GM12878 (cell line): Measurements from ENCODE around the gene GARIN3. TPM values are rescaled to one million over a fixed set of nuclear protein-coding genes. Genes with fewer than 3 reads are reported as not detected.

Source experiments
- ATAC-seq: fragments of 200-7000 bp; cut with Tn5 transposase; 3 replicates; pipeline ENCODE4 v1.9.1; 2020; ENCODE audit warnings: mild to moderate bottlenecking, moderate library complexity
- BruUV-seq: library from RNA; stranded (reverse); fragments of 400-500 nt; replicated peaks from 2 replicates; lab custom pipeline; 2021; lab: Mats Ljungman, UMichigan
- CTCF ChIA-PET: fragments of 300-600 bp; sonication (Branson Sonifier 250); formaldehyde crosslinking; extraction: SDS; loops from one replicate; lab custom pipeline; 2021; ENCODE audit warnings: inconsistent platforms; lab: Yijun Ruan, JAX
- POLR2A ChIA-PET: fragments of 350-600 bp; formaldehyde crosslinking; extraction: SDS; loops from one replicate; lab custom pipeline; 2021; ENCODE audit warnings: inconsistent platforms; lab: Charles Lee
- RAD21 ChIA-PET: fragments of 300-600 bp; sonication (Branson Sonifier 250); formaldehyde crosslinking; loops from one replicate; lab custom pipeline; 2023; ENCODE audit warnings: antibody characterized with exemption; ENCODE audit not compliant: unreplicated experiment; lab: Charles Lee
- SMC1A ChIA-PET: fragments of 300-600 bp; sonication (Branson Sonifier 250); formaldehyde crosslinking; loops from one replicate; lab custom pipeline; 2023; ENCODE audit not compliant: unreplicated experiment, uncharacterized antibody; lab: Charles Lee
- DNase-seq: peaks from one replicate; pipeline ENCODE4 v3.0.0-alpha.2; 2011; ENCODE audit warnings: low read depth, low spot score
- FAIRE-seq: peaks from 3 replicates; lab custom pipeline; 2011; peaks lifted over from hg19 to GRCh38; lab: Jason Lieb, UNC
- H2AFZ ChIP-seq: 2 replicates; pipeline ENCODE4 v1.6.0; 2011; ENCODE audit warnings: low read depth, low read length, control low read depth; ENCODE audit not compliant: control insufficient read depth
- H3K27ac ChIP-seq: 2 replicates; pipeline ENCODE4 v1.5.1; 2011; ENCODE audit warnings: control low read depth; ENCODE audit not compliant: control insufficient read depth, insufficient read depth
- H3K27me3 ChIP-seq, 2 experiments: replicated peaks in 1 of 2; 2 replicates each; pipeline versions ENCODE4 v1.6.0 to v1.6.1; 2011; ENCODE audit warnings: low read length in 1 of 2; ENCODE audit not compliant: control insufficient read depth in 2 of 2, insufficient read depth in 2 of 2
- H3K36me3 ChIP-seq, 2 experiments: 2 replicates each; pipeline ENCODE4 v1.5.1; 2011; ENCODE audit warnings: low read length in 1 of 2; ENCODE audit not compliant: control insufficient read depth in 2 of 2, insufficient read depth in 2 of 2
- H3K4me1 ChIP-seq: 2 replicates; pipeline ENCODE4 v1.6.1; 2011; ENCODE audit warnings: mild to moderate bottlenecking, low read length, moderate library complexity, mixed read lengths; ENCODE audit not compliant: control insufficient read depth, insufficient read depth
- H3K4me2 ChIP-seq: 2 replicates; pipeline ENCODE4 v1.6.0; 2011; ENCODE audit warnings: control low read depth; ENCODE audit not compliant: control insufficient read depth, insufficient read depth
- H3K4me3 ChIP-seq: fragments of 200-600 bp; sonication (generic); 2 replicates; pipeline ENCODE4 v1.5.1; 2016
- H3K79me2 ChIP-seq: 2 replicates; pipeline ENCODE4 v1.6.0; 2011; ENCODE audit warnings: low read length; ENCODE audit not compliant: control insufficient read depth, insufficient read depth
- H3K9ac ChIP-seq: 2 replicates; pipeline ENCODE4 v1.8.0; 2011; ENCODE audit warnings: low read length, control low read depth, mixed read lengths; ENCODE audit not compliant: control insufficient read depth, insufficient read depth
- H3K9me3 ChIP-seq: replicated peaks from 3 replicates; pipeline ENCODE4 v1.5.1; 2011; ENCODE audit warnings: mild to moderate bottlenecking, low read length; ENCODE audit not compliant: control insufficient read depth, insufficient read depth
- H4K20me1 ChIP-seq: 2 replicates; pipeline ENCODE4 v1.6.0; 2011; ENCODE audit not compliant: control insufficient read depth, insufficient read depth
- ATF7 ChIP-seq: fragments of 450-650 bp; IDR thresholded peaks from 2 replicates; pipeline ENCODE4 v1.6.1; 2016; ENCODE audit warnings: low read depth, mild to moderate bottlenecking
- CBFB ChIP-seq: IDR thresholded peaks from 2 replicates; pipeline ENCODE4 v1.6.1; 2016; ENCODE audit warnings: antibody characterized with exemption, low read depth
- EZH2 ChIP-seq: IDR thresholded peaks from 2 replicates; pipeline ENCODE4 v1.6.1; 2012; ENCODE audit warnings: low read depth, mild to moderate bottlenecking, control low read depth, inconsistent platforms, low read length, borderline replicate concordance; ENCODE audit not compliant: control insufficient read depth
- IKZF1 ChIP-seq: fragments of 450-650 bp; conservative IDR thresholded peaks from 2 replicates; pipeline ENCODE4 v1.6.1; 2017; ENCODE audit warnings: antibody characterized with exemption, mild to moderate bottlenecking
- IKZF2 ChIP-seq, 2 experiments: fragments of 450-650 bp; IDR thresholded peaks; 2 replicates each; pipeline ENCODE4 v1.6.1; 2017; ENCODE audit warnings: mild to moderate bottlenecking in 2 of 2, moderate library complexity in 2 of 2
- NFXL1 ChIP-seq: fragments of 450-650 bp; IDR thresholded peaks from 2 replicates; pipeline ENCODE4 v1.6.1; 2017; ENCODE audit warnings: antibody characterized with exemption, mild to moderate bottlenecking, borderline replicate concordance
- NR2C1 ChIP-seq: fragments of 450-650 bp; IDR thresholded peaks from 2 replicates; pipeline ENCODE4 v1.6.1; 2017; ENCODE audit warnings: antibody characterized with exemption, mild to moderate bottlenecking, moderate library complexity
- POLR2AphosphoS5 ChIP-seq: IDR thresholded peaks from 2 replicates; pipeline ENCODE4 v1.6.1; 2011; ENCODE audit warnings: mild to moderate bottlenecking, low read length, inconsistent platforms
- POU2F2 ChIP-seq: IDR thresholded peaks from 3 replicates; pipeline ENCODE4 v1.6.1; 2011; ENCODE audit warnings: low read depth, mild to moderate bottlenecking, low read length, borderline replicate concordance
- RELA ChIP-seq: fragments of 450-650 bp; IDR thresholded peaks from 2 replicates; pipeline ENCODE4 v1.8.0; 2014; ENCODE audit warnings: borderline replicate concordance; ENCODE audit not compliant: partially characterized antibody
- SREBF2 ChIP-seq: IDR thresholded peaks from 2 replicates; pipeline ENCODE4 v1.6.1; 2012; ENCODE audit warnings: mild to moderate bottlenecking, low read length
- STAT1 ChIP-seq: fragments of 450-650 bp; conservative IDR thresholded peaks from 2 replicates; pipeline ENCODE4 v1.6.1; 2014; ENCODE audit warnings: antibody characterized with exemption, mild to moderate bottlenecking
- WGBS: methylation state at CpG from one replicate; pipeline ENCODE4 v1.1.6; 2016; ENCODE audit warnings: low lambda C conversion rate; ENCODE audit not compliant: insufficient replicate concordance, insufficient coverage; ENCODE audit errors: missing lambda C conversion rate; 5-methylcytosine and 5-hydroxymethylcytosine counted together
- in situ Hi-C: fragments of 300-500 bp; cut with MboI; formaldehyde crosslinking; loops from 9 replicates; pipeline ENCODE4 v1.14.3; 2018; ENCODE audit warnings: mixed read lengths
- intact Hi-C: fragments of 100-400 bp; cut with micrococcal nuclease; formaldehyde crosslinking; loops from one replicate; pipeline ENCODE4 v1.14.2; 2022; ENCODE audit not compliant: unreplicated experiment
- polyA plus RNA-seq, 11 experiments: library from polyadenylated mRNA; depleted of rRNA in 4 of 11; unstranded in 6 of 11; stranded (reverse) in 5 of 11; fragments of >200 nt; fragmentation: Nextera tagmentation in 4 of 11; fragmentation: Illumina TruSeq in 1 of 11; extraction: Ambion mirVana in 4 of 11; extraction: Trizol in 1 of 11; gene quantifications; 1 replicate in 1 of 11; 2 replicates in 10 of 11; pipeline versions ENCODE4 v1.2.1 to v1.2.3, GENCODE V29; 2011 to 2016; ENCODE audit warnings: inconsistent platforms in 2 of 11, missing spikeins in 2 of 11, low read depth in 1 of 11
- total RNA-seq, 4 experiments: library from RNA; depleted of rRNA in 3 of 4; stranded (reverse); fragments of >200 nt in 3 of 4; fragmentation: Illumina TruSeq in 1 of 4; extraction: Trizol in 1 of 4; gene quantifications; 2 replicates each; pipeline versions ENCODE4 v1.2.1 to v1.2.3, GENCODE V29; 2013 to 2021
- TF ChIP-seq, protein P1 (sequence below): fragments of 450-650 bp; IDR thresholded peaks from 2 replicates; pipeline ENCODE4 v1.6.1; 2017; ENCODE audit warnings: borderline replicate concordance
- TF ChIP-seq, protein P2 (sequence below): fragments of 450-650 bp; IDR thresholded peaks from 2 replicates; pipeline ENCODE4 v1.6.1; 2014; ENCODE audit warnings: mild to moderate bottlenecking
- TF ChIP-seq, protein P3 (sequence below): fragments of 450-650 bp; IDR thresholded peaks from 2 replicates; pipeline ENCODE4 v1.6.1; 2017; ENCODE audit warnings: mild to moderate bottlenecking, moderate library complexity
- TF ChIP-seq, protein P4 (sequence below): fragments of 450-650 bp; IDR thresholded peaks from 2 replicates; pipeline ENCODE4 v1.6.1; 2017; ENCODE audit warnings: mild to moderate bottlenecking

Gene GARIN3
- total and polyA plus RNA-seq, 10 of the 15 experiments (the other 5 are each of a cell fraction or from before 2014, with no cell fraction given) = 0.15 TPM; not detected in 9

DNA sequence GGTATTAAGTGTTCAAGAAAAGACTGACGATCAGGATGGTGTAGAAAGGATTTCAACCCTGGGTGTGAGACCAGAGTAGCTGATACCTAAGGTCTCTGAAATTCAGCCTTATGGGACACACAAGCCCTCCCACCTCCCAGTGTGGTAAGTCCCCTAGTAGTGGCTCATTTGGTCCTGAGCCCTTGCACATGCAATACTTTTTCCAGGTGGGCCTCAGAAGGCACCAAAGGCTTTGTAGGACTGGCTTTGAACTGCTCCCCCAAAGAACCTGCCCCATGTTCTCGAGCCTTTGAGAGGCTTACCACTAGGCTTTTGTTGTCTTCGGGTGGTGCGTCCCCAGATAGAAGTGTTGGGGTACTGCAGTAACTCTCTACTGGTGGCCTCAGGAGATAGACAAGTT is 803 bp downstream of the GARIN3 start:
- Histone ChIP-seq H3K4me3 (no peak overlapping the region), H3K27me3 (no peaks in the 10 kb centered on the region; a peak in 1 of 4 replicates), H3K9me3 (no peaks in the 10 kb centered on the region; the same call in 2 of the 3 replicates), H3K4me2 (no peak overlapping the region), H3K36me3 (no peaks in the 10 kb centered on the region), H4K20me1 (no peaks in the 10 kb centered on the region), H3K9ac (no peak overlapping the region), H3K79me2 (no peaks in the 10 kb centered on the region), H2AFZ (no peak overlapping the region), H3K27ac (no peak overlapping the region), H3K4me1 (peaks cover 6% of the 10 kb centered on the region)
- no peak for ATAC-seq
- no peak for DNase-seq
- 100% methylated on average over 4 of the region's 4 CpGs for WGBS
- no TSS peak for BruUV-seq
- intact Hi-C loops = no loop called here
- SMC1A ChIA-PET = interaction anchor here (0.9 to 6.4 kb wide), 5 partner anchors 10 to 88 kb away, joined by 3 to 47 read pairs (median 3); no protein-coding TSS in a partner anchor
- in situ Hi-C loops = no loop called here
- RAD21 ChIA-PET = no interaction called here
- CTCF ChIA-PET = interaction anchor here (0.7 to 4.1 kb wide), 3 partner anchors 16 to 87 kb away, joined by 3 to 29 read pairs (median 27); no protein-coding TSS in a partner anchor
- POLR2A ChIA-PET = interaction anchor here (0.9 kb wide), 1 partner anchor 24 kb away, joined by 3 read pairs; no protein-coding TSS in a partner anchor
- FAIRE-seq = no peak
- TF ChIP-seq, protein P1, sequence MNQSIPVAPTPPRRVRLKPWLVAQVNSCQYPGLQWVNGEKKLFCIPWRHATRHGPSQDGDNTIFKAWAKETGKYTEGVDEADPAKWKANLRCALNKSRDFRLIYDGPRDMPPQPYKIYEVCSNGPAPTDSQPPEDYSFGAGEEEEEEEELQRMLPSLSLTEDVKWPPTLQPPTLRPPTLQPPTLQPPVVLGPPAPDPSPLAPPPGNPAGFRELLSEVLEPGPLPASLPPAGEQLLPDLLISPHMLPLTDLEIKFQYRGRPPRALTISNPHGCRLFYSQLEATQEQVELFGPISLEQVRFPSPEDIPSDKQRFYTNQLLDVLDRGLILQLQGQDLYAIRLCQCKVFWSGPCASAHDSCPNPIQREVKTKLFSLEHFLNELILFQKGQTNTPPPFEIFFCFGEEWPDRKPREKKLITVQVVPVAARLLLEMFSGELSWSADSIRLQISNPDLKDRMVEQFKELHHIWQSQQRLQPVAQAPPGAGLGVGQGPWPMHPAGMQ = no peak
- TF ChIP-seq CBFB (no peak), ATF7 (no peak), EZH2 (no peak), STAT1 (no peak), NR2C1 (no peak), POU2F2 (no peak), IKZF2 (IDR thresholded peaks at IDR 0.05) (no peak), SREBF2 (no peak), RELA (no peak), NFXL1 (no peak), IKZF1 (no peak), POLR2AphosphoS5 (no peak)
- TF ChIP-seq, protein P2, sequence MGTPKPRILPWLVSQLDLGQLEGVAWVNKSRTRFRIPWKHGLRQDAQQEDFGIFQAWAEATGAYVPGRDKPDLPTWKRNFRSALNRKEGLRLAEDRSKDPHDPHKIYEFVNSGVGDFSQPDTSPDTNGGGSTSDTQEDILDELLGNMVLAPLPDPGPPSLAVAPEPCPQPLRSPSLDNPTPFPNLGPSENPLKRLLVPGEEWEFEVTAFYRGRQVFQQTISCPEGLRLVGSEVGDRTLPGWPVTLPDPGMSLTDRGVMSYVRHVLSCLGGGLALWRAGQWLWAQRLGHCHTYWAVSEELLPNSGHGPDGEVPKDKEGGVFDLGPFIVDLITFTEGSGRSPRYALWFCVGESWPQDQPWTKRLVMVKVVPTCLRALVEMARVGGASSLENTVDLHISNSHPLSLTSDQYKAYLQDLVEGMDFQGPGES = no peak
- TF ChIP-seq, protein P3, sequence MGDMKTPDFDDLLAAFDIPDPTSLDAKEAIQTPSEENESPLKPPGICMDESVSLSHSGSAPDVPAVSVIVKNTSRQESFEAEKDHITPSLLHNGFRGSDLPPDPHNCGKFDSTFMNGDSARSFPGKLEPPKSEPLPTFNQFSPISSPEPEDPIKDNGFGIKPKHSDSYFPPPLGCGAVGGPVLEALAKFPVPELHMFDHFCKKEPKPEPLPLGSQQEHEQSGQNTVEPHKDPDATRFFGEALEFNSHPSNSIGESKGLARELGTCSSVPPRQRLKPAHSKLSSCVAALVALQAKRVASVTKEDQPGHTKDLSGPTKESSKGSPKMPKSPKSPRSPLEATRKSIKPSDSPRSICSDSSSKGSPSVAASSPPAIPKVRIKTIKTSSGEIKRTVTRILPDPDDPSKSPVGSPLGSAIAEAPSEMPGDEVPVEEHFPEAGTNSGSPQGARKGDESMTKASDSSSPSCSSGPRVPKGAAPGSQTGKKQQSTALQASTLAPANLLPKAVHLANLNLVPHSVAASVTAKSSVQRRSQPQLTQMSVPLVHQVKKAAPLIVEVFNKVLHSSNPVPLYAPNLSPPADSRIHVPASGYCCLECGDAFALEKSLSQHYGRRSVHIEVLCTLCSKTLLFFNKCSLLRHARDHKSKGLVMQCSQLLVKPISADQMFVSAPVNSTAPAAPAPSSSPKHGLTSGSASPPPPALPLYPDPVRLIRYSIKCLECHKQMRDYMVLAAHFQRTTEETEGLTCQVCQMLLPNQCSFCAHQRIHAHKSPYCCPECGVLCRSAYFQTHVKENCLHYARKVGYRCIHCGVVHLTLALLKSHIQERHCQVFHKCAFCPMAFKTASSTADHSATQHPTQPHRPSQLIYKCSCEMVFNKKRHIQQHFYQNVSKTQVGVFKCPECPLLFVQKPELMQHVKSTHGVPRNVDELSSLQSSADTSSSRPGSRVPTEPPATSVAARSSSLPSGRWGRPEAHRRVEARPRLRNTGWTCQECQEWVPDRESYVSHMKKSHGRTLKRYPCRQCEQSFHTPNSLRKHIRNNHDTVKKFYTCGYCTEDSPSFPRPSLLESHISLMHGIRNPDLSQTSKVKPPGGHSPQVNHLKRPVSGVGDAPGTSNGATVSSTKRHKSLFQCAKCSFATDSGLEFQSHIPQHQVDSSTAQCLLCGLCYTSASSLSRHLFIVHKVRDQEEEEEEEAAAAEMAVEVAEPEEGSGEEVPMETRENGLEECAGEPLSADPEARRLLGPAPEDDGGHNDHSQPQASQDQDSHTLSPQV = no peak
- TF ChIP-seq, protein P4, sequence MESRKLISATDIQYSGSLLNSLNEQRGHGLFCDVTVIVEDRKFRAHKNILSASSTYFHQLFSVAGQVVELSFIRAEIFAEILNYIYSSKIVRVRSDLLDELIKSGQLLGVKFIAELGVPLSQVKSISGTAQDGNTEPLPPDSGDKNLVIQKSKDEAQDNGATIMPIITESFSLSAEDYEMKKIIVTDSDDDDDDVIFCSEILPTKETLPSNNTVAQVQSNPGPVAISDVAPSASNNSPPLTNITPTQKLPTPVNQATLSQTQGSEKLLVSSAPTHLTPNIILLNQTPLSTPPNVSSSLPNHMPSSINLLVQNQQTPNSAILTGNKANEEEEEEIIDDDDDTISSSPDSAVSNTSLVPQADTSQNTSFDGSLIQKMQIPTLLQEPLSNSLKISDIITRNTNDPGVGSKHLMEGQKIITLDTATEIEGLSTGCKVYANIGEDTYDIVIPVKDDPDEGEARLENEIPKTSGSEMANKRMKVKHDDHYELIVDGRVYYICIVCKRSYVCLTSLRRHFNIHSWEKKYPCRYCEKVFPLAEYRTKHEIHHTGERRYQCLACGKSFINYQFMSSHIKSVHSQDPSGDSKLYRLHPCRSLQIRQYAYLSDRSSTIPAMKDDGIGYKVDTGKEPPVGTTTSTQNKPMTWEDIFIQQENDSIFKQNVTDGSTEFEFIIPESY = no peak
